Measurements from ENCODE around the gene CCR6. TPM values are rescaled to one million over a fixed set of nuclear protein-coding genes. Genes with fewer than 3 reads are reported as not detected.
A peak's percentile ranks its signal among the peaks of the same experiment; 100 is the strongest.

Gene CCR6
- total and polyA plus RNA-seq, 2 of the 13 experiments (the other 11 are each of a cell fraction or from before 2014, with no cell fraction given), result 4.5 to 8.7 TPM

- TF ChIP-seq PITX1 (CRISPR knock-in tag; IDR thresholded peaks at IDR 0.05) (peak; percentile 48; the same call in 1 of the 2 replicates), NCOR1 (IDR thresholded peaks at IDR 0.05; ENCODE audit: borderline replicate concordance, low read length) (no peak), ZNF652 (CRISPR knock-in tag; IDR thresholded peaks at IDR 0.05; ENCODE audit: borderline replicate concordance, low read depth) (0 out of 2 replicates have a peak, but pooled peaks have one; percentile 37), REXO4 (CRISPR knock-in tag; IDR thresholded peaks at IDR 0.05; ENCODE audit: borderline replicate concordance) (no peak), ZMAT5 (CRISPR knock-in tag; IDR thresholded peaks at IDR 0.05; ENCODE audit: borderline replicate concordance, low read depth) (no peak), ZNF337 (CRISPR knock-in tag; IDR thresholded peaks at IDR 0.05; ENCODE audit: borderline replicate concordance, low read depth) (0 out of 2 replicates have a peak, but pooled peaks have one; percentile 50), ZMYM3 (CRISPR knock-in tag; IDR thresholded peaks at IDR 0.05) (no peak), KMT2A (CRISPR knock-in tag; IDR thresholded peaks at IDR 0.05) (peak; percentile 34; the same call in 1 of the 2 replicates), TCF12 (IDR thresholded peaks at IDR 0.05) (no peak), TCF12 (CRISPR knock-in tag; IDR thresholded peaks at IDR 0.05) (no peak), PLSCR1 (CRISPR knock-in tag; IDR thresholded peaks at IDR 0.05; ENCODE audit: borderline replicate concordance) (no peak), SMC3 (IDR thresholded peaks at IDR 0.05; ENCODE audit: low read length) (peak; percentile 84), ZNF75D (CRISPR knock-in tag; IDR thresholded peaks at IDR 0.05; ENCODE audit: borderline replicate concordance) (no peak), SATB2 (CRISPR knock-in tag; IDR thresholded peaks at IDR 0.05) (no peak), SOX13 (IDR thresholded peaks at IDR 0.05) (no peak), SOX13 (CRISPR knock-in tag; conservative IDR thresholded peaks at IDR 0.05 in 1 of 2, IDR thresholded peaks at IDR 0.05 in 1 of 2) (peak in 1 of 2 experiments; percentile 13; a peak in 1 of 4 replicates), BCL6 (CRISPR knock-in tag; IDR thresholded peaks at IDR 0.05) (peak; percentile 25; the same call in 1 of the 2 replicates), MYNN (CRISPR knock-in tag; IDR thresholded peaks at IDR 0.05; ENCODE audit: low read depth) (no peak), ZBTB33 (CRISPR knock-in tag; IDR thresholded peaks at IDR 0.05) (0 out of 2 replicates have a peak, but pooled peaks have one; percentile 25), ZNF296 (CRISPR knock-in tag; conservative IDR thresholded peaks at IDR 0.05) (no peak), HOXA7 (CRISPR knock-in tag; IDR thresholded peaks at IDR 0.05) (no peak), PHF5A (CRISPR knock-in tag; IDR thresholded peaks at IDR 0.05; ENCODE audit: low read depth, unreplicated experiment) (peak; percentile 34)
- TF ChIP-seq, protein P1, sequence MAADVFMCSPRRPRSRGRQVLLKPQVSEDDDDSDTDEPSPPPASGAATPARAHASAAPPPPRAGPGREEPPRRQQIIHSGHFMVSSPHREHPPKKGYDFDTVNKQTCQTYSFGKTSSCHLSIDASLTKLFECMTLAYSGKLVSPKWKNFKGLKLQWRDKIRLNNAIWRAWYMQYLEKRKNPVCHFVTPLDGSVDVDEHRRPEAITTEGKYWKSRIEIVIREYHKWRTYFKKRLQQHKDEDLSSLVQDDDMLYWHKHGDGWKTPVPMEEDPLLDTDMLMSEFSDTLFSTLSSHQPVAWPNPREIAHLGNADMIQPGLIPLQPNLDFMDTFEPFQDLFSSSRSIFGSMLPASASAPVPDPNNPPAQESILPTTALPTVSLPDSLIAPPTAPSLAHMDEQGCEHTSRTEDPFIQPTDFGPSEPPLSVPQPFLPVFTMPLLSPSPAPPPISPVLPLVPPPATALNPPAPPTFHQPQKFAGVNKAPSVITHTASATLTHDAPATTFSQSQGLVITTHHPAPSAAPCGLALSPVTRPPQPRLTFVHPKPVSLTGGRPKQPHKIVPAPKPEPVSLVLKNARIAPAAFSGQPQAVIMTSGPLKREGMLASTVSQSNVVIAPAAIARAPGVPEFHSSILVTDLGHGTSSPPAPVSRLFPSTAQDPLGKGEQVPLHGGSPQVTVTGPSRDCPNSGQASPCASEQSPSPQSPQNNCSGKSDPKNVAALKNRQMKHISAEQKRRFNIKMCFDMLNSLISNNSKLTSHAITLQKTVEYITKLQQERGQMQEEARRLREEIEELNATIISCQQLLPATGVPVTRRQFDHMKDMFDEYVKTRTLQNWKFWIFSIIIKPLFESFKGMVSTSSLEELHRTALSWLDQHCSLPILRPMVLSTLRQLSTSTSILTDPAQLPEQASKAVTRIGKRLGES (CRISPR knock-in tag; IDR thresholded peaks at IDR 0.05; ENCODE audit: borderline replicate concordance), result no peak
Measured at GRCh38 chr6:167141667-167142432, 19.0 kb downstream of the CCR6 start (continued).

Measured in HepG2 (cell line).